HS-5 (cell line): ENCODE measurements around the gene DAP.
"Not testable (repeated sequence)": the region's sequence is repeated elsewhere in the genome, so short reads cannot be mapped to it uniquely, and the experiment has no call there.

ENCODE experiments used
- DNase-seq: peaks from one replicate; pipeline ENCODE4 v3.0.0-alpha.2; 2012; ENCODE audit warnings: low read depth

The DAP gene, protein sequence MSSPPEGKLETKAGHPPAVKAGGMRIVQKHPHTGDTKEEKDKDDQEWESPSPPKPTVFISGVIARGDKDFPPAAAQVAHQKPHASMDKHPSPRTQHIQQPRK

DNA sequence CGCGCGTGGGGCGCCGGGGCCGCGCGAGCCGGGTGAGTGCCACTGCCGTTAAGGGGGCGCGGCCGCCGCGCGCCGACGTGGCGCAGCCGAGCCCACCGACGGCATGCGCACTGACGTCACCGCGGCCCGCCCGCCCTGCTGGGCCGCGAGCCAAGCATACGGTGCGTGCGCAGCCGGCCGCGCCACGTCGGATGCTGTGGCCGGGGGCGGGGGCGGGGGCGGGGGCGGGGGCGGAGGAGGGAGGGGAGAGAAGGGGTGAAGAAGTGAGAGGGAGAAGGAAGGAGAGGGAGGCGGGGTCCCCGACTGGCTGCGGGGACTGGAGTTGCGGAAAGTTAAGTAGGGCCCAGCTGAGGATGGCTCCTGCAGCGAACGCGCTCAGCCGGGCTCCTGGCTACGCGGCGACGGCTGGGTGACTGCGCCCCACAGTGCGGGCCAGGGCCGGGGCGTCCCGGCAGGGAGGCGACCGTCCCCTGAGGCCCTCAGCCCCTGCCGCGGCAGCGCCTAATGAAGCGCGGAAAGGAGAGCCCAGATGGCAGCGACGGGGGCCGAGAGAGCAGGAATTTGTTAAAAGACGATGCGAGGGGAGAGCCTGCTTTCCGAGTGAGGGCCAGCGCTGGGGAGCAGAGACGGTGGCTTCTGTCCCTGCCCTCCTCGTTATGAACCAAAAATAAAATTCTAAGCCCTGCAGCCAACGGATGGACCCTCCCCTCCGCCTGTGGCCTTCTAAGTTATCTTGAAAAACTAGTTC, at the start of gene DAP:
Gene DAP, minus strand, starts transcription at position 50 of the 748 bp plus-strand sequence. CDS start 166 bp downstream, outside the sequence.
- DNase-seq = peak; percentile 35

DNA sequence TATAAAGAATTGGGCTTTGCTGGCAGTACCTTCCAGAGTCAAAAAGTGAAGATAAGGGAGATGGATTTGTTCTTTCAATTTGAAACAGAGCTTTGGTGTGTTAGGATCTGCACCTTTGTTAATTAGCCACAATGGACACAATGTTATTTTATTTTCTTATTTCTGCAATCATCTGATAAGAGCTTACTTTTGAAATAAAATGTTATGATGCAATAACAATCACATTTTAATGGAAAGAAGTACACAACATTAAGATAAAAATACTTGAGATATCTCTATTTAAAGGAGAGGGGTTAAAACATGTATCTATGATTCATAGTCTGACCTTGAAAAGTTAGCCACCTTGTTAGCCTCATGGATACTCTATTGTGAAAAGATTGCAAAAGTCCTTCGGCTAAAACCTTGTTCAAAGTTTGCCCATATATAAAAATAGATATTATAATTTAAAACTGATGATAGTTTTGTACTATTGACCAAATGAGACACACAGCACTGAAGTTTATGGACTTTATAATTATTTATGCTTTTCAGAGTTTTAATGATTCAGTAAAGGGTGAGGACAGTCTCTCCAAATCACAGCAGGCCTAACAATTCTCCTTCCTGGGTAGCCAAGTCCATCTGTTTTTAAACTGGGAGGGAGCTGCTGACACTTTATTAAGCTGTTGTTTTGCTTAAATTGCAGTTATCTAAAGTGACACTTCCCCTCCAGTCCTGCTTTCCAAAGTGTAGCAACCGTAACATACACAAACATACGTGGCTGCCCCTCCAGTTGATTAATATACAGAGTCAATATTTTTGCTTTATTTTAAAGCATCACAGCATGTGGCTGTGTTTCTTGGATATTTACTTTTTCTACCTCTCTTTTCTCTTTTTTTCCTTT, 47.6 kb upstream of the DAP start:
- DNase-seq = no peak

DNA sequence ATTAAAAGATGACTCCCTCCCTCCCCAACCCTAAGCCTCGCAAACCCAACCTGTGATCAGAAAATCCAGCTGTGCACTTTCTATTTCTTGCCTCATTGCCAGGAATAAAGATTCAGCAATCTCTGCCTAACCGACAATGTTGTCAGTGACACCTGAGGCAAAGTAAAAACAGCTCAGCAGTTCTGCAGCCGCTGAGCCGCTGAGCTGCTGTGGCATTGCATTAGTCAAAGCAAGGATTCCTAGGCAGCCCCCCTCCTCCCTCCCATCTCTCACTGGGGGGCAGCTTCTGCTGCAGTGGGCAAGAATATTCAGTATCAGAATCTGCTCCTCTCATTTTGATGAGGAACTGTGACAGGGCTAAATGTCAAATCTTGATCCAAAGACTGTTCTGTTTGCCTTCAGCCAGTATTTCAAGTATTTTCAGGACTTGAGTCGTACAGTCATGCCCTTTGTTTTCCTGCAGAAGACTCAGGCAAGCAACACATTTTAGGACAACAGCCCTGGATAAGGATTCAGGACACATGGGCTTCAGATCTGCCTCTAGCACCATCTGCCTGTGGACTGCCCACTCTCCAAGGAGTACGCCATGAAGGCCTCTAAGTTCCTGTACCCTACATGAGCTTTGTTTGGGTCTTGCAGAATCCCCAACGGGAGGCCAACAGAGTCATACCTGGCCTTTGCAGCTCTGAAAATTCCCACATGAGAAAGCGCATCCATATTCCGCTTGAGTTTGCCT, 41.1 kb upstream of the DAP start:
- no peak for DNase-seq

DNA sequence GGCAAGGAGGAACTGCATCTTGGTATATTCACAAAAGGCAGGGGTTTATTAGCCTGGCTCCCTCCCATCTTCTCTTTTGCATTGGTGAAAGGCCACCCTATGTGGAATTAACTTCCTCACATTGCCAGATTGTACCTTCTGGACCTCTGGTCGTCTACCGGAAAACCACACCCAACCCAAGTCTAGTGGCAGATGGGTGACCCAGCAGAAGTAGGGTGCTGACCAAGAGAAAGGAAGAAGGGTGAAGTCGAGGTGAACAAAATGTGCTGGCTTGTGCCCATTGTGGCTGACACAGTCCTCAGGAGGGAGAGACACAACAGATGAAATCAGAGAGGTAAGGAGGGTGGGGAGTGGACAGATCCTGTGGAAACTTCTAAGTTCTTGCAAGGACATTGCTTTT, 39.8 kb upstream of the DAP start:
- no peak for DNase-seq

DNA sequence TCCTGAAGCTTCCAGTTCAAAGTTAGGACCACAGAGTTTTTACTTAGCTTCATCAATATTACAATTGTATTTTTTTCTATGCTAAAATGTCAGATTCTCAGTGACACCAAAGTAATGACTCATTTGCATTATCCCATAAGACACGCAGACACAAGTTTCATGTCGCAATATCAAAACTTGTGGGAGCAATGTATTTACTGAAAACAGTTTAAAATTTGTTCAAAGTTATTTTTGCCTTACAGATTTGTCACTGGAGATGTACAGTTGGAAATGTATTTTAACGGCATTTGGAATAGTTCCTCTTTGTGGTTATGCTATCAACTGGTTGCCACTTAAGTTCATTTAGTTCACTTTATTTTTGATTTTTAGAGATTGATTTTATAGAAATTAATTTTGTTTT, 36.2 kb upstream of the DAP start:
- peak; percentile 13 for DNase-seq

DNA sequence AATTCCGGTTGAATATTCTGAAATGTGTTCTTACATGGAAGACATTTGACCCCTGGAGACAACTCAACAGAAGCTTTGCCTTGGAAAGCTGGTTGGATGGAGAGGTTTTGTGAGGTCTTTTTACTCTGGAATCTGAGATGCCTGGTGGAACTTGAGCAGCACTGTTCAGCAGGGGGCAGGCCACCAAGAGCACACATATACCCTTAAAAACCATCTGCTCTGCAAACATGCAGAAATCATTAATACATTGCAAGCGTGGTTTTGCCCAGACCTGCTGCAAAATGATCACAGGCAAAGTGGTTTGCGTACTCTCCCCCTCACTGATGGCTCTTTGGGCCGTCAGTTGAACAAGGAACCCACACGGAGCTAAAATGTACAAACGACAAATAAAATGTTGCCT, 32.8 kb upstream of the DAP start:
- no peak for DNase-seq

DNA sequence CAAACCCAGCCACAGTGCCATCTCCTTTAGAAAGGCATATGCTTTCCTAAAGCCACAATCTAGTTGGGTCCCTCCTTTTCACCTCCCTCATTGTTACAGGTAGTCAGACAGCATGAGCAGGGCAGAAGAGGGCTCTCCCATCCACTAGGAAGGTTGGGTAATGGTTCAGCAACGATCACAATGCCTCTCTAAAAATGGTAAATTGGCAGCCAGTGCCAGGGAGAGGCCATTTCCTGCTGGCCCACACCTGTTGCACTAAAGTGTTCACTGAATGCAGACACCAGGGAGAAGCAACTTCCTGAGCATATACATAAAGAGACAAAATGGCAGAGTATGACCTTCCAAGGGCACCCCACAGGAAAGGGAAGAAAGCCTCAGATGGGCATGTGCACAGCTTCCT, 31.3 kb upstream of the DAP start:
- no peak for DNase-seq

DNA sequence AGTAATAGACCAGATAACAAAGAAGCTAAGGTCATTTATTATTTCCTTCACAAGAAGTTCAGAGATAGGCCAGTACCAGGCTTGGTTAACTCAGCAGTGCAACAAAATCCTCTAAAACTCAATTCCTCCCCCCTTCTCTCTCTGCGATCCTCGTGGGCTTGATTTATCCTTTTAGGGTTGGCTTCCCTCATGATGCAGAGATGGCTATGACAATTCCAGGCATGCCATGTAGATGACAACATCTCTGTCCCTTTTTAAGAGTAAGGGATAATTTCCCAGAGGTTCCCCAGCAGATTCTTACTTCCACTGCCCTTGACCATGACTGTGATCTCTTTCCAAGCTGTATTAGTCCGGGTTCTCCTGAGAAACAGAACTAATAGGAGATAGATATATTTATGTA, 28.7 kb upstream of the DAP start:
- DNase-seq = no peak

DNA sequence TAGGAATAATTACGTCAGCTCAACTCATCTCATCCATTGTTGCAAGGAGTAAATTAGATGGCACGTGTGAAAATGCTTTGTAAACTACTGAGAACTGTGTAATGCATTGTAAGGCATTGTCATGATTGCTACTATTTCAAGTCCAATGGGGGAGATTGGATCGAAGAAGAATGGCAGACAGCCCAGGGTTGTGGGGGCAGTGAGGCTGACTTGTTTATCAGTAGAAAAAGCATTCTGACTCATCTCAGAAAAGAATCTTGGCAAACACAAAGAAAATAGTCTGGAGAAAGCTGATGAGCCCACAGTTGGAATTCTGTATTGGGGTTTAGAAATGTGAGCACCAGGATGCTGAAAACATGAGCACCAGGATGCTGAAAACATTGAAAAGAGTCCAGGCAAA, 28.0 kb upstream of the DAP start:
- DNase-seq = peak; percentile 55

DNA sequence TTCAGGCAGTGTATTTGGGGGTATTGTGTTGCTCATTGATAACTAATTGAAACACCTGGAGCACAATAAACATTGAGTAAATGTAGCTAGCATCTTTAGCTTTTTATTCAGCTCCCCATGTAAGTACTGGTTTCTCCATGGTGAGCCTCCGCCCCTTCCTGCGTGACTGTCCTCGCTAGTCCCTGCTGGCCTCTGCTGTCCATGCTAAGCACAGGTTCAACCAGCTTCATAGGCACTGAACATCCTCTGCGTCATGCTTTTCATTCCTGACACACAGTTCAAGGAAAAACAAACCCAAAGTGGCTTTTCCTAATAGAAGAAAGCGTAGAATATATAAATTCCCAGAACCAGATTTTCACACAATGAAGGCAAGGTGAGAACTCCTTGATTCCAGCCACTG, 27.3 kb upstream of the DAP start:
- no peak for DNase-seq

DNA sequence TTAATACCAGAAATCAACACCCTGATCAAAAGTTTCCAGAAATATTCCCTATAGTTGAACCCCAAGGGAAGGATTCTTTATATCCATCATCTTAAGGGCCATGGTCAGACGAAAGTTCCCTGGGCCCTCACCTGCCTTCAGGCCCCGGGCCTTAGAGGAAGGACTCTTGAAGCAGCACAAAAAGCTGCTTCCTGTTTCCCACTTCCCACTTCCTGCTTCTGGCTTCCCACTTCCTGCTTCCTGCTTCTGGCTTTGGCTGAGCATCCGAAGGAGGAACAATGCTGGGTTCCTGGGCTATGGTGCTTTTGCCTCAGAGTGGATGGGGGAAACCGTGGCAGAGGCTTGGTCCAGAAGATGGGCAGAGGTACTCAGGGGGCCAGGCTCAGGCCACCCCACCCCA, 25.8 kb upstream of the DAP start:
- DNase-seq = no peak

DNA sequence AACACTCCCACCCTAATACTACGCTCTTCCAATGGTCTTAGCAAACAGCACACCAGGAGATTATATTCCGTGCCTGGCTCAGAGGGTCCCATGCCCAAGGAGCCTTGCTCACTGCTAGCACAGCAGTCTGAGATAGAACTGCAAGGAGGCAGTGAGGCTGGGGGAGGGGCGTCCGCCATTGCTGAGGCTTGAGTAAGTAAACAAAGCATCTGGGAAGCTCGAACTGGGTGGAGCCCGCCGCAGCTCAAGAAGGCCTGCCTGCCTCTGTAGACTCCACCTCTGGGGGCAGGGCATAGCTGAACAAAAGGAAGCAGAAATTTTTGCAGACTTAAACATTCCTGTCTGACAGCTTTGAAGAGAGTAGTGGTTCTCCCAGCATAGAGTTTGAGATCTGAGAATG, 19.2 kb upstream of the DAP start:
- not testable (repeated sequence) for DNase-seq

DNA sequence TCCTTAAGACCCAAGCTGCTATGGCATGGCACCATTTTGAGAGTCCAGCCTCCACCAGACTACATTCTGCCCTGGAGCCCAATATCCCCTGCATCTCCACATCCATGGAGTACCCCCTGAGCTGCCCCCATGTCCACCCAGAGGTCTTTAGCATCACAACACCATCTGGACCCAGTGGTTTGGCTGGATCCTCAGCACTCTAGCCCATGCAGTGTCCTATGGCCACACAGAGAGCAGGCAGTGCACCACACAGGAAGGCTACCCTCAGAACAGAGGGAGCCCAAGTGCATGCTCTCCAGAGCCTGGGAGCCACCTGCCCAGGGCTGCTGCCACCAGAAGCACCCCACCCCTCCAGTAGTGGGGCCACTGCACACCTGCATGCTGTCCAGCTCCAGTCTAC, 18.6 kb upstream of the DAP start:
- DNase-seq = no peak

DNA sequence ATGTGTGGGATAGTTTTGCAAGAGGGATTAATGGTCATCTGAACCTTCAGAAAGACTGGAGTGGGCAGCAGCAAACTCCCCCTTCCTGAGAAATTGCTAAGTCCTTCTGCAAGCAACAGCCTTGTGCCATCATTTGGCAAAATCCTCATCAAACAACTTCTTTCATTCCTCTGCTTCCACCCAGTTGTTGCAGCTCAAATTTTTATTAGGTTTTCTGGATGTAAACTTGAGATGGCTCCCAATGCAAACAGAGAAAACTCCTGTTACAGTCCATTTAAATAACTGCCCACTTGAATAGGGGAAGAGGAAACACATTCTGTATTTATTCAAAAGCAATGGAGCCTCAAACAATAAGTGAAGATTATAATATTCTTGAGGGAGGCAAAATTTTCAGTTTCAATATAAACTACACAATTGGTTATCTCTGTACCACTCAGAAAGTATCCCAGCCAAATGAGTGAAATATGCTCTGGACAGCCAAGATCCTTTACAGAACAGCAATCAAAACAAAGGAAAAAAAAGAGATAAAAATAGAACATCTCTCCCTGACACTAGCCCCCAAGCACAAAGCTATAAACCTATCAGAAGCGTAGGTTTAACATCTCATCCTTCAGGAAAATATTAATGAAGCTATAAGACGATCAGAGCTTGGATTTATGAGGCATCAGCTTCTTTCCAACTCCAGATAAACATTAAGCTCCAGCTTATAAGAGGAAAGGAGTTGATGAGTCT, 17.3 kb upstream of the DAP start:
- DNase-seq = no peak

DNA sequence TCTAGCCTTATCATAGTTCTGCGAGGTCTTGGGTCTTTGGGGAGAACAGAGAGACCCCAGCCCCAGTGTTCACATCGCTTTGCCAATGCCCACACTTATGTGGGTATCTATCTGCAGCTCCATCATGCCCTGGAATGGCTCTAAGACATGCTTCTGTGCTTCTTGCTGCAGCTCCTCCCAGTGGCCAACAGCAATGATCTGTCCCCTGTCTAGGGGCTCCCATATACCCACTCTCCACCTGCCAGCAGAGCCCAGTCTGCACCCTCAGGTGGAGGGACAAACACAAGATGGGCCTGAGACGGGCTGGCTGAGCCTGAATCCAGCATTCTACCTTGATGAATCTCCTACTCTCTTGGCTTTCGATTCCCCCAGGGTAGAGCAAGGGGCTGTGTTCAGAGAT, 14.6 kb upstream of the DAP start:
- no peak for DNase-seq

DNA sequence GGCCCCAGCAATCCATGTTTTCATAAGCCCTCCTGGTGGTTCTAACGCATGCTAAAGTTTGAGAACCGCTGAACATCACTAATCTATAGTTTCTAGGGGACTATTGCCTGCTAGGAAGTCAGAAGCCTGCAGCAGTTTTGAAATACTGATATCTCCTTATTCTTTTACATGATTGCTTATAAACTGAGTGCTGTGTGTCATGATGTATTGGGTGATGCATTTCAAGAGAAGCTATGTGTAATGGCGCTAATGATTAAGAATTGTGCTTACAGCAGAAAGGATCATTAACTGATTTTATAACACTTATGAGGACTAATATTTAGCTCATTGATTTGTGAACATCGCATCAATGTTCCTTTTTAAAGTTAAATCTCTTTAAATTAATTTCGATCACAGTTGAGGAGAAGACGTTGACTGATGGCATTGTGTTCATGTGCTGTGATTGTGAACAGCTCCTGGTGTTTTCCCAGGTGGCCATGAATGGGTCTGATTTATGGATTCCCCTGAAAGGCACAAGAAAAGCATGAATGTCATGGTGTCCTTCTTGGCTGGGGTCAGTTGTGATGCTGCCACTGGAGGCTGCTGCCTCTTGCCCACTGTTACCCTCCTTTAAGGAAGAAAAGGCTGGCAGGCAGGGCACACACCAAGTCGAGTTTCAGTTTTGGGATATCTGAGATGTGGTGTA, 12.0 kb upstream of the DAP start:
- DNase-seq = no peak

DNA sequence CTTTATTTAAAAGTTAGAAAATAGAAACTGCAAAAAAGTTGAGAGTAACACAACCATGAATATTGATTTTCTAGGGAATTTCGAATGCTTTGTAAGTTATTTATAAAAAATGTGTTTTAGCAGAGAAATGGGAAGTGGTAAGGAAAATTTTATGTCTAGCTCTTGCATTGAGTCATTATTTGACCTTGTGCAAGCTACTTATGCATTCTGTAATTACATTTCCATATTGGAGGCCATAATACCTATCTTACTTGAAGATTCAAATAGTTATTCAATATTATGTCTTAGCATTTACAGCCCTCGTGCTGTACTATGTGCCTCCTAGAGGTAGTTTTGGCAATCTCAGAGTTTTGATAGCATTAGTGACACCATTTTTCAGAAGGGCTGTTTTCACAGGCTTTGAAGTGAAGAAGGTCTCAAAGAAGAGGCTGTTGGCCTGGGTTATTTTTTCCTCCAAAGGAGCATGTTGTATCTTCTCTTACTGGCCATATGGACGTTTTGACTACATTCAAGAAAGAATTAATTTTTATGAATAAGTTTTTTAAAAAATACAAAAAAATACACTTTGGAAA, 7.4 kb upstream of the DAP start:
- no peak for DNase-seq

DNA sequence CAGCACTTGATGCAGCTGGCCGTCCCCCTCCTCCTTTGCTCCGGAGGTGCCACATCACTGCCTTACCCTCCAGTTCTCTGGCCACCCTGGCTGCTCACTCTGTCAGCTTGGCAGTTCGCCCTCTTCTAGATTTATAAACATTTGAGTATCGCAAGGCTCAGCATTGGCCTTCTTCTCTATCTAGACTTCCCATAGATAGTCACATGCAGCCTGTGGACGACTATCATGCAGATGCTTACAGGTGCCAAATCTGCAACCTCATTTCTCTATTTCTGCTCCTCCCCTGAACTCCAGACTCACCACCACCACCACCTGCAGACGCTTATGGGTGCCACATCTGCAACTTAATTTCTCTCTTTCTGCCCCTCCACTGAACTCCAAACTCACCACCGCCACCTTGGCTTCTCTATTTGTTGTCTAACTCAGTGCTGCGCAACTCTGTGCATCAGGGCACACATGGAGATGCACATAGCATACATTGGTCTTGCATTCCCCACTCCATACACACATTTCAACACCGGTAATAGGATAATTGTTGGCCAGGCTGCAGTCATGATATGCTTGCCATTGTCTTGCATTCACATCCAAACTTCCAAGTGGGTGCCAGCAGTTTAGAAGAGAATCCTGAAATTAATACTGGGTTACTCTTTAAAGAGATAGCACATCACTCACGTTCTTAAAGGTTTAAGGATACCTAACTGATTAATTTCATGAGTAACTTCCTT, 1.9 kb upstream of the DAP start:
- no peak for DNase-seq

DNA sequence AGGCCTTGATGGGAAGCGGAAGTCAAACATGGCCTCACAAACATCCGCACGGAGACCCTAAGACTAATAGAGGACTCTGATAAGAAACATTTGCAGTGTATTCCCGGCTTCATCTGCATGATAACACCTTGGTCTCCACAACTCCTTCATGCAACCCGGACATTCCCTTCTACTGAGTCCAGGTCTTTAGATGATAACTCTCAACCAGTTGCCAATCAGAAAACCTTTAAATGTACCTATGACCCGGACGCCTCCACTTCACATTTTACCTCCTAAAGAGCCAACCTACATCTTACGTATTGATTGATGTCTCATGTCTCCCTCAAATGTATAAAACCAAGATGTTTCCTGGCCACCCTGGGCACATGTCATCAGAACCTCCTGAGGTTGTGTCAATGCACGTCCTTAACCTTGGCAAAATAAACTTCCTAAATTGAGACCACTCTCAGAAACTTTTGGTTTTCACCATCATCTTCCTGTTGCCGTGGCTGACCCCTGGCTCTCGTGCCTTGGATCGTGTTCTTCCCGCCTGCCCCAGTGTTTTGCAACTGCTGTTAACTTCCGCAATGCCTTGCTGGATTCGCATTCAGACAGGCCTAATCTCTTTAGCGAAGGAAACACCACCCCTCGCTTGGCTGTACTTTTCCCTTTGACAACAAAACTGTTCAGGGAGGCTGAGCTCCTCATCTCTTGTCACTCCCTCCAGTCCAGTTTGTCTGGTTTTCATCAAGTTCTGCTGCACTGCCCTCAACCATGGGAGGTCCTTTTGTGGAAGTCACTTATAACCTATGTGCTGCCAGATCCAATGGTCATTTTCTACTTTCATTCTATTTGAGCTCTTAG, 1.1 kb upstream of the DAP start:
- DNase-seq = no peak

DNA sequence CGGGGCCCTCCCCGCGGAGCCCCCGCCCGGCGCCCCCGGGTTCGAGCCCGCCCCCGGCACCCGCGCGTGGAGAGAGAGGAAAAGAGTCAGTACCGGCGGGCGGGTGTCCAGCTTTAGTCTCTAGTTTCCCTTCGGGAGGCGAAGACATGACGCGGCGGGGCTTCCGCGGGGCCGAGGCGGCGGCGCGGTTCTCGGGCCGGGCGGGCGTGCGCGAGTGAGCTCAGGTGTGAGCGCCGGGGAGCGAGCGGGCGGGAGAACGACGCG, 181 bp downstream of the DAP start:
- no peak for DNase-seq
